Transverse colon (tissue), 4 donors: ENCODE results near the gene FGF6.

Experiments used
- CTCF ChIP-seq, 5 experiments: fragments of 200-600 bp in 3 of 5; fragments of 450-650 bp in 2 of 5; sonication (generic) in 3 of 5; IDR thresholded peaks; 1 replicate in 2 of 5; 2 replicates in 3 of 5; pipeline ENCODE4 v1.5.1; 2016 to 2017; ENCODE audit warnings: antibody characterized with exemption in 5 of 5, inconsistent platforms in 3 of 5, mild to moderate bottlenecking in 2 of 5, moderate library complexity in 1 of 5
- EP300 ChIP-seq: sonication (generic); formaldehyde crosslinking; IDR thresholded peaks from one replicate; pipeline ENCODE4 v1.6.1; 2017; ENCODE audit warnings: antibody characterized with exemption, low read depth
- POLR2A ChIP-seq: fragments of 450-650 bp; IDR thresholded peaks from one replicate; pipeline ENCODE4 v1.6.1; 2016; ENCODE audit warnings: antibody characterized with exemption, mild to moderate bottlenecking, moderate library complexity
- POLR2AphosphoS5 ChIP-seq, 3 donors: sonication (generic); formaldehyde crosslinking; IDR thresholded peaks; one replicate each; pipeline ENCODE4 v1.6.1; 2016; ENCODE audit warnings: antibody characterized with exemption in 3 of 3

- TF ChIP-seq CTCF (IDR thresholded peaks at IDR 0.05) (no peak), POLR2A (no peak), EP300 (no peak), POLR2AphosphoS5 (IDR thresholded peaks at IDR 0.05) (no peak)
Measured at GRCh38 chr12:4448371-4448940, 2.8 kb upstream of the FGF6 start.
